ENCODE data around the gene RGS7. TPM values are rescaled to one million over a fixed set of nuclear protein-coding genes. Genes with fewer than 3 reads are reported as not detected.
A peak's percentile ranks its signal among the peaks of the same experiment; 100 is the strongest.

RGS7 gene
- total RNA-seq, 1 donor from 2014 or later, result 0.18 TPM

DNA sequence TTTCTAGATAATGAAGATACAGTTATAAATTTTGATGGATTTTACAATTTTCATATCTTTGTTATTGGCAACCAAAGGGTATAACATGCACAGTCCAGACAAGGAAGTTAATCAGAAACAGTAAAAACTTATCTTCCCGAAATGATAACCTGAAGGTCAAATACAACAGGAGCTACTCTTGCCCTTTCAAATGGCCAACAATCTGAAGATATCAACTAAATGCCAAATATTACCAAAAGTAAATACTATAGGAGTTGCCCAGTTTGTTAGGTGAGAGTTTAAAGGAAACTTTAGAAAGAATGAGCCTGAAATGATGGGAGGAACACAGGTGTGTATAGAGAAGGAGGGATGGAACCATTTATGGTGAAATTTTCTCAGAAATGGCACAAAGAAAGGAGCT lies 153.2 kb downstream of the RGS7 start:
- no peak overlapping the region for H3K4me3 Mint-ChIP-seq (ENCODE audit: unreplicated experiment)
- H3K9me3 Mint-ChIP-seq (ENCODE audit: unreplicated experiment), result no peaks in the 10 kb centered on the region
- TF ChIP-seq, protein P1, sequence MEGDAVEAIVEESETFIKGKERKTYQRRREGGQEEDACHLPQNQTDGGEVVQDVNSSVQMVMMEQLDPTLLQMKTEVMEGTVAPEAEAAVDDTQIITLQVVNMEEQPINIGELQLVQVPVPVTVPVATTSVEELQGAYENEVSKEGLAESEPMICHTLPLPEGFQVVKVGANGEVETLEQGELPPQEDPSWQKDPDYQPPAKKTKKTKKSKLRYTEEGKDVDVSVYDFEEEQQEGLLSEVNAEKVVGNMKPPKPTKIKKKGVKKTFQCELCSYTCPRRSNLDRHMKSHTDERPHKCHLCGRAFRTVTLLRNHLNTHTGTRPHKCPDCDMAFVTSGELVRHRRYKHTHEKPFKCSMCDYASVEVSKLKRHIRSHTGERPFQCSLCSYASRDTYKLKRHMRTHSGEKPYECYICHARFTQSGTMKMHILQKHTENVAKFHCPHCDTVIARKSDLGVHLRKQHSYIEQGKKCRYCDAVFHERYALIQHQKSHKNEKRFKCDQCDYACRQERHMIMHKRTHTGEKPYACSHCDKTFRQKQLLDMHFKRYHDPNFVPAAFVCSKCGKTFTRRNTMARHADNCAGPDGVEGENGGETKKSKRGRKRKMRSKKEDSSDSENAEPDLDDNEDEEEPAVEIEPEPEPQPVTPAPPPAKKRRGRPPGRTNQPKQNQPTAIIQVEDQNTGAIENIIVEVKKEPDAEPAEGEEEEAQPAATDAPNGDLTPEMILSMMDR (IDR thresholded peaks at IDR 0.05; ENCODE audit: insufficient read depth, low read depth, low read length), result no peak
- TF ChIP-seq EZH2 (IDR thresholded peaks at IDR 0.05; ENCODE audit: insufficient read depth, low read length), result no peak
- Histone ChIP-seq H4K20me1 (ENCODE audit: insufficient read depth, low read length) (no peaks in the 10 kb centered on the region), H2AFZ (ENCODE audit: low read depth, low read length) (no peak overlapping the region), H3K27ac (ENCODE audit: low read depth, low read length) (no peak overlapping the region), H3K79me2 (ENCODE audit: insufficient read depth, low read length) (no peaks in the 10 kb centered on the region), H3K4me3 (ENCODE audit: insufficient read depth, low read depth, low read length) (no peak overlapping the region), H3K4me1 (ENCODE audit: insufficient read depth, low read length) (no peaks in the 10 kb centered on the region), H3K9me3 (ENCODE audit: insufficient read depth, low read depth, low read length) (no peaks in the 10 kb centered on the region), H3K4me2 (ENCODE audit: low read length) (no peak overlapping the region), H3K27me3 (ENCODE audit: insufficient read depth, low read length) (no peaks in the 10 kb centered on the region), H3K36me3 (ENCODE audit: insufficient read depth, low read length) (no peaks in the 10 kb centered on the region), H3K9ac (ENCODE audit: low read length) (no peak overlapping the region)
- H3K36me3 Mint-ChIP-seq (ENCODE audit: low read depth, unreplicated experiment), result no peaks in the 10 kb centered on the region
- H3K4me1 Mint-ChIP-seq (ENCODE audit: low read depth, unreplicated experiment), result peaks cover 2% of the 10 kb centered on the region
- FAIRE-seq (no peak), DNase-seq (ENCODE audit: low read depth) (no peak)
- H3K27me3 Mint-ChIP-seq (ENCODE audit: low read depth, unreplicated experiment), result peaks cover 3% of the 10 kb centered on the region
- no peak overlapping the region for H3K27ac Mint-ChIP-seq (ENCODE audit: unreplicated experiment)

DNA sequence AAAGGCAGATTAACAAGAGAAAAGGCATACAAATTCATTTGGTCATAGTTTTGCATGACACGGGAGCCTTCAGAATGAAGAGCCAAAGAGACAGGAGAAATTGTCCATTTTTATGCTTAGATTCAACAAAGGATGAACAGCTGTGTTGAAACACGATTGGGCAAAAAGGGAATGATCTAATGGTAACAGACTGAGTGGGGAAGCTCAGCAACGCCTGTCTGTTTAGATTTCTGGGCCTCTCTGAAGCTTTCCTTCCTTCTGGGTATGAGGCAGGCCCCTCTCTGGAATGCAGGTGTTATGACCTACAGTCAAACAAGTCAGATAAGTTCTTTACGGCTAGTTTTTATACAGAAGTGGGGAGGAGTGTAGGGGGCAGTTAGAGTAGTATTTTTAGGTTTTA lies 154.6 kb downstream of the RGS7 start:
- Mint-ChIP-seq H3K4me3 (ENCODE audit: unreplicated experiment) (no peak overlapping the region), H3K9me3 (ENCODE audit: unreplicated experiment) (no peaks in the 10 kb centered on the region), H3K27ac (ENCODE audit: unreplicated experiment) (peak overlapping the region; percentile 2), H3K36me3 (ENCODE audit: low read depth, unreplicated experiment) (no peaks in the 10 kb centered on the region), H3K27me3 (ENCODE audit: low read depth, unreplicated experiment) (no peaks in the 10 kb centered on the region), H3K4me1 (ENCODE audit: low read depth, unreplicated experiment) (peaks cover 2% of the 10 kb centered on the region)
- H3K9me3 ChIP-seq (ENCODE audit: insufficient read depth, low read depth, low read length), result no peaks in the 10 kb centered on the region
- no peak for DNase-seq (ENCODE audit: low read depth)
- FAIRE-seq, result no peak
- no peaks in the 10 kb centered on the region for H4K20me1 ChIP-seq (ENCODE audit: insufficient read depth, low read length)
- H3K4me2 ChIP-seq (ENCODE audit: low read length), result no peak overlapping the region
- no peaks in the 10 kb centered on the region for H3K36me3 ChIP-seq (ENCODE audit: insufficient read depth, low read length)
- TF ChIP-seq, protein P1 (IDR thresholded peaks at IDR 0.05; ENCODE audit: insufficient read depth, low read depth, low read length), result no peak
- no peak for TF ChIP-seq EZH2 (IDR thresholded peaks at IDR 0.05; ENCODE audit: insufficient read depth, low read length)
- H3K27ac ChIP-seq (ENCODE audit: low read depth, low read length), result no peak overlapping the region
- no peak overlapping the region for H2AFZ ChIP-seq (ENCODE audit: low read depth, low read length)
- no peaks in the 10 kb centered on the region for H3K79me2 ChIP-seq (ENCODE audit: insufficient read depth, low read length)
- H3K27me3 ChIP-seq (ENCODE audit: insufficient read depth, low read length), result no peaks in the 10 kb centered on the region
- H3K9ac ChIP-seq (ENCODE audit: low read length), result no peak overlapping the region
- H3K4me1 ChIP-seq (ENCODE audit: insufficient read depth, low read length), result no peaks in the 10 kb centered on the region
- H3K4me3 ChIP-seq (ENCODE audit: insufficient read depth, low read depth, low read length), result no peak overlapping the region

DNA sequence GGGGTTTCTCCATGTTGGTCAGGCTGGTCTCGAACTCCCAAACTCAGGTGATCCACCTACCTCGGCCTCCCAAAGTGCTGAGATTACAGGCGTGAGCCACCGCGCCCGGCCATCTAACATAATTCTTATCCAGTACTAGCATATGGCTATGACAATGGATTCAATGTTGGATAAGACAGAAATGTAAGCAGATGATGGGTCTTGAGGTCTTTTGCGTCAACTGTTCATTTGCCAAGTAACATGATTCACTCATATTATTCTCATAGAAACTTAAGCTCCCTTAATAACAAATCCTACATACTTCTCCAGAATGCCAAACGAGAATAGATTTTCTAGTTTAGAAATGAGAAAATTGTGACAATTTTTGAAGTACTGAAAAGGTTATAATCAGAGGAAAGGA lies 170.3 kb downstream of the RGS7 start:
- Histone ChIP-seq H3K4me1 (ENCODE audit: insufficient read depth, low read length) (no peaks in the 10 kb centered on the region), H2AFZ (ENCODE audit: low read depth, low read length) (no peak overlapping the region), H3K9ac (ENCODE audit: low read length) (no peak overlapping the region), H3K27ac (ENCODE audit: low read depth, low read length) (no peak overlapping the region), H3K79me2 (ENCODE audit: insufficient read depth, low read length) (no peaks in the 10 kb centered on the region), H3K4me2 (ENCODE audit: low read length) (no peak overlapping the region), H3K36me3 (ENCODE audit: insufficient read depth, low read length) (no peaks in the 10 kb centered on the region), H4K20me1 (ENCODE audit: insufficient read depth, low read length) (no peaks in the 10 kb centered on the region), H3K9me3 (ENCODE audit: insufficient read depth, low read depth, low read length) (no peaks in the 10 kb centered on the region), H3K4me3 (ENCODE audit: insufficient read depth, low read depth, low read length) (no peak overlapping the region), H3K27me3 (ENCODE audit: insufficient read depth, low read length) (no peaks in the 10 kb centered on the region)
- DNase-seq (ENCODE audit: low read depth) (no peak), FAIRE-seq (no peak)
- no peaks in the 10 kb centered on the region for H3K4me1 Mint-ChIP-seq (ENCODE audit: low read depth, unreplicated experiment)
- H3K36me3 Mint-ChIP-seq (ENCODE audit: low read depth, unreplicated experiment), result no peaks in the 10 kb centered on the region
- H3K27me3 Mint-ChIP-seq (ENCODE audit: low read depth, unreplicated experiment), result no peaks in the 10 kb centered on the region
- no peak overlapping the region for H3K4me3 Mint-ChIP-seq (ENCODE audit: unreplicated experiment)
- H3K27ac Mint-ChIP-seq (ENCODE audit: unreplicated experiment), result no peak overlapping the region
- no peaks in the 10 kb centered on the region for H3K9me3 Mint-ChIP-seq (ENCODE audit: unreplicated experiment)
- no peak for TF ChIP-seq EZH2 (IDR thresholded peaks at IDR 0.05; ENCODE audit: insufficient read depth, low read length)
- TF ChIP-seq, protein P1 (IDR thresholded peaks at IDR 0.05; ENCODE audit: insufficient read depth, low read depth, low read length), result no peak

Measured in astrocyte (in vitro differentiated cells and primary cell).